Lung microvascular endothelial cell (primary cell): ENCODE results near the gene ZNF260. TPM values are rescaled to one million over a fixed set of nuclear protein-coding genes. Genes with fewer than 3 reads are reported as not detected.

Source experiments
- DNase-seq, 2 donors: peaks; one replicate each; pipeline versions ENCODE4 v3.0.0 to v3.0.0-alpha.2; 2010; ENCODE audit warnings: low read depth in 2 of 2
- total RNA-seq: library from RNA; depleted of rRNA; stranded (reverse); fragments of >200 nt; gene quantifications from 2 replicates; pipeline ENCODE4 v1.2.1, GENCODE V29; 2014

ZNF260 gene
- total RNA-seq, 1 donor from 2014 or later: 10.9 TPM

GRCh38 chr19:36489920-36490415 is 38.1 kb downstream of the ZNF260 start:
- peak; percentile 92 to 93 for DNase-seq

- DNase-seq: peak; percentile 97
Measured at GRCh38 chr19:36489118-36489919, 38.8 kb downstream of the ZNF260 start, which contains the start of gene ZNF566. Gene ZNF566, minus strand, starts transcription at chr19:36489561. Its CDS starts 13,004 bp downstream, at chr19:36476557.

- DNase-seq: peak; percentile 23 to 40
Measured at GRCh38 chr19:36488846-36489117, 39.3 kb downstream of the ZNF260 start.

GRCh38 chr19:36488118-36488845 is 39.8 kb downstream of the ZNF260 start:
- DNase-seq: no peak

GRCh38 chr19:36483653-36484052 is 44.4 kb downstream of the ZNF260 start:
- DNase-seq: no peak

GRCh38 chr19:36482876-36483275 is 45.2 kb downstream of the ZNF260 start:
- no peak for DNase-seq

Other genes with a start within 250 kb of the ZNF260 start
- gene ZFP14, start 149.1 kb downstream of the ZNF260 start, total RNA-seq: 2.6 and 4.0 TPM in 2 replicates
- 2.2 and 4.8 TPM in 2 replicates for gene ZFP82, start 109.6 kb downstream of the ZNF260 start, total RNA-seq
- 5.4 and 9.7 TPM in 2 replicates for gene ZNF566, start 38.7 kb downstream of the ZNF260 start, total RNA-seq
- 3.5 and 6.0 TPM in 2 replicates for gene ZNF529, start 45.0 kb upstream of the ZNF260 start, total RNA-seq
- 2.2 and 4.6 TPM in 2 replicates for gene ZNF382, start 77.0 kb upstream of the ZNF260 start, total RNA-seq
- 5.2 and 9.1 TPM in 2 replicates for gene ZNF461, start 138.6 kb upstream of the ZNF260 start, total RNA-seq
- gene ZNF567, start 159.3 kb upstream of the ZNF260 start, total RNA-seq: 3.7 and 5.0 TPM in 2 replicates
- 2.4 and 3.0 TPM in 2 replicates for gene ZNF850, start 244.5 kb upstream of the ZNF260 start, total RNA-seq